ENCODE results near the gene NAIP. TPM values are rescaled to one million over a fixed set of nuclear protein-coding genes. Genes with fewer than 3 reads are reported as not detected.
"Not testable (repeated sequence)": the region's sequence is repeated elsewhere in the genome, so short reads cannot be mapped to it uniquely, and the experiment has no call there.

NAIP gene
- total RNA-seq, 2 donors from 2014 or later: 5.7 to 10.7 TPM

GRCh38 chr5:71006983-71007382 is 18.2 kb downstream of the NAIP start:
- not testable (repeated sequence) for H3K36me3 Mint-ChIP-seq (ENCODE audit: insufficient read depth in 2 of 2); H3K27ac Mint-ChIP-seq; H3K4me3 Mint-ChIP-seq; ATAC-seq (replicated peaks in 1 of 2); DNase-seq; H3K4me1 Mint-ChIP-seq (ENCODE audit: low read depth); H3K9me3 Mint-ChIP-seq; H3K27me3 Mint-ChIP-seq (ENCODE audit: low read depth)

- H3K36me3 Mint-ChIP-seq (ENCODE audit: insufficient read depth in 2 of 2); H3K27me3 Mint-ChIP-seq (ENCODE audit: low read depth); H3K4me1 Mint-ChIP-seq (ENCODE audit: low read depth); H3K4me3 Mint-ChIP-seq; DNase-seq; H3K9me3 Mint-ChIP-seq; H3K27ac Mint-ChIP-seq: not testable (repeated sequence)
- ATAC-seq (replicated peaks in 1 of 2): peak; percentile 22 to 41
Observed at GRCh38 chr5:70984882-70985281, 40.3 kb downstream of the NAIP start.

- H3K27me3 Mint-ChIP-seq (ENCODE audit: low read depth); H3K9me3 Mint-ChIP-seq; ATAC-seq (replicated peaks in 1 of 2); H3K36me3 Mint-ChIP-seq (ENCODE audit: insufficient read depth in 2 of 2); H3K4me3 Mint-ChIP-seq; DNase-seq; H3K27ac Mint-ChIP-seq; H3K4me1 Mint-ChIP-seq (ENCODE audit: low read depth): not testable (repeated sequence)
Observed at GRCh38 chr5:70967220-70967619, 57.9 kb downstream of the NAIP start.

- not testable (repeated sequence) for H3K9me3 Mint-ChIP-seq; H3K36me3 Mint-ChIP-seq (ENCODE audit: insufficient read depth in 2 of 2); H3K4me3 Mint-ChIP-seq; H3K27ac Mint-ChIP-seq; ATAC-seq (replicated peaks in 1 of 2); DNase-seq; H3K4me1 Mint-ChIP-seq (ENCODE audit: low read depth); H3K27me3 Mint-ChIP-seq (ENCODE audit: low read depth)
Observed at GRCh38 chr5:70964531-70964930, 60.6 kb downstream of the NAIP start.

- H3K9me3 Mint-ChIP-seq; DNase-seq; ATAC-seq (replicated peaks in 1 of 2); H3K4me1 Mint-ChIP-seq (ENCODE audit: low read depth); H3K36me3 Mint-ChIP-seq (ENCODE audit: insufficient read depth in 2 of 2); H3K4me3 Mint-ChIP-seq; H3K27ac Mint-ChIP-seq; H3K27me3 Mint-ChIP-seq (ENCODE audit: low read depth): not testable (repeated sequence)
Observed at GRCh38 chr5:70953068-70953467, 72.1 kb downstream of the NAIP start.

GRCh38 chr5:70932560-70932959 is 92.6 kb downstream of the NAIP start:
- H3K4me3 Mint-ChIP-seq; H3K27ac Mint-ChIP-seq; H3K36me3 Mint-ChIP-seq (ENCODE audit: insufficient read depth in 2 of 2); H3K4me1 Mint-ChIP-seq (ENCODE audit: low read depth); DNase-seq; H3K27me3 Mint-ChIP-seq (ENCODE audit: low read depth); H3K9me3 Mint-ChIP-seq: not testable (repeated sequence)
- peak; percentile 7 to 14 for ATAC-seq (replicated peaks in 1 of 2)

- not testable (repeated sequence) for DNase-seq; H3K36me3 Mint-ChIP-seq (ENCODE audit: insufficient read depth in 2 of 2); H3K4me3 Mint-ChIP-seq; H3K27ac Mint-ChIP-seq; H3K27me3 Mint-ChIP-seq (ENCODE audit: low read depth); H3K4me1 Mint-ChIP-seq (ENCODE audit: low read depth); H3K9me3 Mint-ChIP-seq
- ATAC-seq (replicated peaks in 1 of 2): peak; percentile 15 to 28
Observed at GRCh38 chr5:70931709-70932368, 93.3 kb downstream of the NAIP start.

- ATAC-seq (replicated peaks in 1 of 2); H3K9me3 Mint-ChIP-seq; DNase-seq; H3K27me3 Mint-ChIP-seq (ENCODE audit: low read depth); H3K4me1 Mint-ChIP-seq (ENCODE audit: low read depth); H3K36me3 Mint-ChIP-seq (ENCODE audit: insufficient read depth in 2 of 2); H3K27ac Mint-ChIP-seq; H3K4me3 Mint-ChIP-seq: not testable (repeated sequence)
Observed at GRCh38 chr5:70925211-70925562, 100.0 kb downstream of the NAIP start.

Other genes with a start within 250 kb of the NAIP start
- gene SERF1A, start 124.7 kb downstream of the NAIP start, total RNA-seq: 10 to 100 TPM; 14.1 to 21.5 TPM
- 10 to 100 TPM; 35.0 to 67.1 TPM for gene SMN1, start 100.3 kb downstream of the NAIP start, total RNA-seq
- 10 to 100 TPM; 24.1 to 30.0 TPM for gene GTF2H2, start 42.3 kb upstream of the NAIP start, total RNA-seq